ENCODE results near the gene HMGXB3. TPM values are rescaled to one million over a fixed set of nuclear protein-coding genes. Genes with fewer than 3 reads are reported as not detected.

The HMGXB3 gene
- total and polyA plus RNA-seq, 9 donors, result 14.1 to 32.1 (median 28.1) TPM

DNA sequence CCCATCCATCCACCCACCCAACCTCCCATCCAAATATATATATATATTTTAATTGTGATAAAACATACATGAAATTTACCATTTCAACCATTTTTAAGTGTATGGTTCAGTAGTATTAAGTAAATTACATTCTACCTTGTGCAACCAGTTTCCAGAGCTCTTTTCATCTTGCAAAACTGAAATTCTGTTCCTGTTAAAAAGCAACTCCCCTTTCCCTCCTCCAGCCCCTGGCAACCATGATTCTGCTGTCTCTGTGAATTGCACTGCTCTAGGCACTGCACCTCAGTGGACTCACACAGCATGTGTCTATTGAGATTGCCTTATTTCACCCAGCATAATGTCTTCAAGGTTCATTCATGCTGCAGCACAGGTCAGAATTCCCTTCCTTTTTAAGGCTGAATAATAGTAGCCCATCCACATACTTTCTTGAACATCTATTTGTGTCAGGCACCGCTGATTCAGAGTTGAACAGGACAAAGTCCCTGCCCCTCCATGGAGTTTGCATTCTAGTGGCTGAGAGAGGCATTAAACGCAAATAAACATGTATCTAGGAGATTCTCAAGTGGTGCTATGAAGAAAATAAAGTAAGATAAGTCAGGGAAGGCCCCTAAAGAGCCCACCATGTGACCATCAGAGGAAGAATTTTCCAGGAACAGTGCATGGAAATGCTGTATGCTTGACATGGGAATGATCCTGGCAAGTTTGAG lies 61.8 kb downstream of the HMGXB3 start:
- Histone ChIP-seq H3K4me1 (ENCODE audit: insufficient read depth) (no peaks in the 10 kb centered on the region), H3K9me3 (no peaks in the 10 kb centered on the region), H3K36me3 (no peaks in the 10 kb centered on the region), H3K27ac (no peak overlapping the region), H3K27me3 (no peaks in the 10 kb centered on the region), H3K4me3 (no peak overlapping the region)
- intact Hi-C loops (cut with DNase I), result no loop called here
- DNase-seq, result no peak
- WGBS, 3 donors, result 82 to 93% (median 91%) methylated on average over 2 of the region's 2 CpGs
- TF ChIP-seq, protein P1, sequence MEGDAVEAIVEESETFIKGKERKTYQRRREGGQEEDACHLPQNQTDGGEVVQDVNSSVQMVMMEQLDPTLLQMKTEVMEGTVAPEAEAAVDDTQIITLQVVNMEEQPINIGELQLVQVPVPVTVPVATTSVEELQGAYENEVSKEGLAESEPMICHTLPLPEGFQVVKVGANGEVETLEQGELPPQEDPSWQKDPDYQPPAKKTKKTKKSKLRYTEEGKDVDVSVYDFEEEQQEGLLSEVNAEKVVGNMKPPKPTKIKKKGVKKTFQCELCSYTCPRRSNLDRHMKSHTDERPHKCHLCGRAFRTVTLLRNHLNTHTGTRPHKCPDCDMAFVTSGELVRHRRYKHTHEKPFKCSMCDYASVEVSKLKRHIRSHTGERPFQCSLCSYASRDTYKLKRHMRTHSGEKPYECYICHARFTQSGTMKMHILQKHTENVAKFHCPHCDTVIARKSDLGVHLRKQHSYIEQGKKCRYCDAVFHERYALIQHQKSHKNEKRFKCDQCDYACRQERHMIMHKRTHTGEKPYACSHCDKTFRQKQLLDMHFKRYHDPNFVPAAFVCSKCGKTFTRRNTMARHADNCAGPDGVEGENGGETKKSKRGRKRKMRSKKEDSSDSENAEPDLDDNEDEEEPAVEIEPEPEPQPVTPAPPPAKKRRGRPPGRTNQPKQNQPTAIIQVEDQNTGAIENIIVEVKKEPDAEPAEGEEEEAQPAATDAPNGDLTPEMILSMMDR (IDR thresholded peaks at IDR 0.05), result no peak
- TF ChIP-seq EP300 (IDR thresholded peaks at IDR 0.05) (no peak), POLR2A (IDR thresholded peaks at IDR 0.05) (no peak)

DNA sequence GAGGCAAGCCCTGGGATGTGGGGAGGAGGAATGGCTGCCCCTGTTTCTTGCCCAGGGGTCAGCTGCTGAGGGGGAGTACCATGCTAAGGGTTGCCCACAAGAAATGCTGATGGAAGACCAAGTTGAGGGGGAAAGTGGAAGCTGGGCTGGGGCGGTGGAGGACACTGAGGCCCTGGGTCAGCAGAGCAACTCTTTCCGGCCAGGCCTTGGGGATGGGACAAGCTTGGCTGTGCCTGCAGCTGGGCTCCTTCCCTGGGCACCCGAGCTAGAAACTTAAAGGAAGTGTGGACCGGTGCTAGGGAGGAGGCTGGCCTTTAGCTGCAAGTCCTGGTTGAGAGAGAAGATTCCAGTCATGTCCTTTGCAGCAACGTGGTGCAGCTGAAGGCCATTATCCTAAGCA lies 63.1 kb downstream of the HMGXB3 start:
- TF ChIP-seq POLR2A (IDR thresholded peaks at IDR 0.05) (no peak), EP300 (IDR thresholded peaks at IDR 0.05) (no peak)
- TF ChIP-seq, protein P1 (IDR thresholded peaks at IDR 0.05), result no peak
- Histone ChIP-seq H3K4me1 (ENCODE audit: insufficient read depth) (no peaks in the 10 kb centered on the region), H3K27ac (no peak overlapping the region), H3K4me3 (no peak overlapping the region), H3K9me3 (no peaks in the 10 kb centered on the region), H3K27me3 (no peaks in the 10 kb centered on the region), H3K36me3 (no peaks in the 10 kb centered on the region)
- WGBS, 3 donors, result 75 to 80% (median 77%) methylated on average over 5 of the region's 5 CpGs
- intact Hi-C loops (cut with DNase I), result no loop called here
- peak in 1 of 5 donors; percentile 18 for DNase-seq

DNA sequence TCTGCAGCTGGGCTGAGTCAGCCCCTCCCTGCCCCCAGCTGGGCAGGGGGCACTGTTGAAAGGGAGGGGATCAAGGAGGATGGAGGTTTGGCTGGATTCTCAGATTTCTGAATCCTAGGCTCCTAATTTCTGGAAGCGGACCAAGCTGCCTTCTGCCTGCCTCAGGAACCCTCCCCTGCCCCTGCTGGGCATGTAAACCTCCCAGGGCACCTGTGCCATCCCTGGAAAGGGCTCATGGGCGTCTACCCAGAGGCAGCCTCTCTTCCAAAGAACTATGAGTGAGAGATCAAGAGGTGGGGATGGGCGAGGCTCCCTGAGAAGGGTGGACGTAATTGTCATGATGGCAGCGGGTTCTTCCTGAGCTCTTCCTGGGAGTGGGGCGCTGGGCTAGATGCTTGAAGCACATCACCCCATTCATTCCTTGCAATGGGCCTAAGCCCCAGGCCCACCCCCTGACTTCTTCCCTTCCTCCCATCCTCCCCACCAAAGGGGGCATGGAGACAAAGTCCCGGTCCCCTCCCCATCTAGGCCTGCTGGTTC lies 64.2 kb downstream of the HMGXB3 start:
- H3K9me3 ChIP-seq, result no peaks in the 10 kb centered on the region
- TF ChIP-seq, protein P1 (IDR thresholded peaks at IDR 0.05), result no peak
- no peak for TF ChIP-seq POLR2A (IDR thresholded peaks at IDR 0.05)
- intact Hi-C loops (cut with DNase I), result no loop called here
- H3K36me3 ChIP-seq, result no peaks in the 10 kb centered on the region
- 84 to 92% (median 91%) methylated on average over 7 of the region's 7 CpGs for WGBS, 3 donors
- H3K4me3 ChIP-seq, result no peak overlapping the region
- DNase-seq, result peak in 1 of 5 donors; percentile 17
- H3K27ac ChIP-seq, result no peak overlapping the region
- H3K27me3 ChIP-seq, result no peaks in the 10 kb centered on the region
- H3K4me1 ChIP-seq (ENCODE audit: insufficient read depth), result no peaks in the 10 kb centered on the region

DNA sequence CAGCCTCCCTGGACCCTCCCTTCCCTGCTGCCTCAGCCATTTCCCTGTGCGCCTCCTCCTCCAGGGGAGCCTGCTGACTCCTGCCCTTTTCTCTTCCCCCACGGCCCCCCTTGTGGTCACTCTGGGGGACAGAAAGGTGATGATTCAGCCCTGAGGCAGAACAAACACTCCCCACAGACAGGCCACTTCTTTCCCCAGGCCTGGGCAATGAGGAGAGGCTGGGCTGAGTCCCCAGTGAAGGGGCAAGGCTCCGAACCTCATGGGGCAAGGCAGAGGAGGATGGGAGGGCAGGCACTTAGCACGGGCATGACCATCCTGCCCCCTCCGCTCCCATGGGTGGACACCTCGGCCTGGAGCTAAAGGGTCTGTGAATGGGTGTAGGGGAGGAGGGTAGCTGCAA lies 64.8 kb downstream of the HMGXB3 start:
- H3K4me3 ChIP-seq, result no peak overlapping the region
- H3K27ac ChIP-seq, result no peak overlapping the region
- no peaks in the 10 kb centered on the region for H3K27me3 ChIP-seq
- H3K4me1 ChIP-seq (ENCODE audit: insufficient read depth), result no peaks in the 10 kb centered on the region
- TF ChIP-seq POLR2A (IDR thresholded peaks at IDR 0.05), result no peak
- TF ChIP-seq EP300 (IDR thresholded peaks at IDR 0.05), result no peak
- TF ChIP-seq, protein P1 (IDR thresholded peaks at IDR 0.05), result no peak
- no peaks in the 10 kb centered on the region for H3K36me3 ChIP-seq
- no peaks in the 10 kb centered on the region for H3K9me3 ChIP-seq
- 59 to 73% (median 71%) methylated on average over 6 of the region's 6 CpGs for WGBS, 3 donors
- DNase-seq, result peak in 1 of 5 donors; percentile 23
- intact Hi-C loops (cut with DNase I), result no loop called here

Data from ovary (tissue), 9 donors.